Effector memory CD4-positive, alpha-beta T cell (primary cell): ENCODE data around the gene MMP14.
"Not testable (repeated sequence)": the region's sequence is repeated elsewhere in the genome, so short reads cannot be mapped to it uniquely, and the experiment has no call there.

Source experiments
- DNase-seq, 3 donors: peaks; one replicate each; pipeline ENCODE4 v3.0.0-alpha.2; 2020
- H3K27ac ChIP-seq: 2 replicates; pipeline ENCODE4 v1.7.0; 2013; ENCODE audit warnings: mild to moderate bottlenecking, low read length, moderate library complexity; ENCODE audit not compliant: insufficient read depth, poor library complexity, severe bottlenecking
- H3K27me3 ChIP-seq: replicated peaks from 2 replicates; pipeline ENCODE4 v1.7.0; 2013; ENCODE audit warnings: mild to moderate bottlenecking, low read length; ENCODE audit not compliant: insufficient read depth, control insufficient read depth, poor library complexity, severe bottlenecking
- H3K36me3 ChIP-seq: 2 replicates; pipeline ENCODE4 v1.7.0; 2013; ENCODE audit warnings: mild to moderate bottlenecking, low read length, moderate library complexity; ENCODE audit not compliant: control insufficient read depth, insufficient read depth
- H3K4me1 ChIP-seq: 2 replicates; pipeline ENCODE4 v1.7.0; 2013; ENCODE audit warnings: low read length, mild to moderate bottlenecking; ENCODE audit not compliant: control insufficient read depth, insufficient read depth, poor library complexity, severe bottlenecking
- H3K4me3 ChIP-seq: 2 replicates; pipeline ENCODE4 v1.7.0; 2013; ENCODE audit warnings: low read length, low read depth, mild to moderate bottlenecking; ENCODE audit not compliant: insufficient read depth, poor library complexity, severe bottlenecking
- H3K9me3 ChIP-seq: 2 replicates; pipeline ENCODE4 v1.7.0; 2013; ENCODE audit warnings: mild to moderate bottlenecking, low read length, moderate library complexity; ENCODE audit not compliant: control insufficient read depth
- total RNA-seq, 3 donors: gene quantifications; one replicate each; lab custom pipeline; 2026; lab: John Stamatoyannopoulos, UW

The MMP14 gene
- total RNA-seq, result 0.35 to 2.3 (median 1.0) reads per million in 3 donors

DNA sequence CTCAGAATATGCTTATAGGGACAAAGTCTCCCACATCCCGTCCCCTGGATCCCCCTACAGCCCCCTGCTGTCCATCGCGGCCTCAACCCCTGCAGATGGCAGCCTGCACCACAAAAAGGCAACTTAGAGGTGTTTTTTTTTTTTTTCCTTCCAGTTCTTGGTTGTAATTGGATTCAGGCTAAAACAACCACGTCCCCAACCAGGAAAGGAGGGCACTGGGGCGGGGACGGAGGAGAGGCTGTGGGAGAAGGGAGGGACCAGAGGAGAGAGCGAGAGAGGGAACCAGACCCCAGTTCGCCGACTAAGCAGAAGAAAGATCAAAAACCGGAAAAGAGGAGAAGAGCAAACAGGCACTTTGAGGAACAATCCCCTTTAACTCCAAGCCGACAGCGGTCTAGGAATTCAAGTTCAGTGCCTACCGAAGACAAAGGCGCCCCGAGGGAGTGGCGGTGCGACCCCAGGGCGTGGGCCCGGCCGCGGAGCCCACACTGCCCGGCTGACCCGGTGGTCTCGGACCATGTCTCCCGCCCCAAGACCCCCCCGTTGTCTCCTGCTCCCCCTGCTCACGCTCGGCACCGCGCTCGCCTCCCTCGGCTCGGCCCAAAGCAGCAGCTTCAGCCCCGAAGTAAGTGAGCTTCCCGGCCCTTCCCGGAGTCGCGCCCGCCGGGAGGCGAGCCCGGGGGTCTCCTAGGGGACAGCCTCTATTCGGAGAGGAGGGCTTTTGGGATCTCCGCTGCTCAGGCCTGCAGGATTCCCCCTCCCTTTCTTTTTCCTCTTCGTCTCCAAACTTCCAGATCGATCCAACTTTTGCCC is at the start of gene MMP14:
Gene MMP14, plus strand, starts transcription at position 285 of the 813 bp plus-strand sequence. Its CDS starts 233 bp downstream, at position 518.
- no peaks in the 10 kb centered on the region for H3K9me3 ChIP-seq
- peaks cover 19% of the 10 kb centered on the region for H3K27me3 ChIP-seq
- H3K27ac ChIP-seq, result no peak within 1 kb of the TSS
- H3K4me3 ChIP-seq, result peak within 1 kb of the TSS; percentile 42
- no peak for DNase-seq
- H3K36me3 ChIP-seq, result peaks cover 16% of the 10 kb centered on the region
- peaks cover 6% of the 10 kb centered on the region for H3K4me1 ChIP-seq

DNA sequence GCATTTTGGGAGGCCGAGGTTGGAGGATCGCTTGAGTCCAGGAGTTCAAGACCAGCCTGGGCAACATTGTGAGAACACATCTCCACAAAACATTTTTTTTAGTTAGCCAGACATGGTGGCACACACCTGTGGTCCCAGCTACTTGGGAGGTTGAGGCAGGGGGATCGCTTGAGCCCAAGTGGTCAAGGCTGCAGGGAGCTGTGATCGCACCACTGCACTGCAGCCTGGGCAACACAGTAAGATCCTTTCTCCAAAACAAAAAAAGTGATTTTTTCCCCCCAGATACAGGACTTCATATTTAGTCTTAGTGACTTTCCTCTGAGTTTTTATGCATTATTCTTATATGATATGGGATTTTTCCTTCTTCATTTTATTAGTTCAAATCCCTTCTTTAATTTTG is 49.7 kb upstream of the MMP14 start:
- no peak for DNase-seq
- H3K4me1 ChIP-seq, result no peaks in the 10 kb centered on the region
- no peak overlapping the region for H3K4me3 ChIP-seq
- H3K9me3 ChIP-seq, result no peaks in the 10 kb centered on the region
- no peak overlapping the region for H3K27ac ChIP-seq
- H3K27me3 ChIP-seq, result no peaks in the 10 kb centered on the region
- H3K36me3 ChIP-seq, result no peaks in the 10 kb centered on the region

- Histone ChIP-seq H3K36me3 (no peaks in the 10 kb centered on the region), H3K4me1 (no peaks in the 10 kb centered on the region), H3K27me3 (no peaks in the 10 kb centered on the region), H3K4me3 (no peak overlapping the region), H3K27ac (no peak overlapping the region), H3K9me3 (no peaks in the 10 kb centered on the region)
- no peak for DNase-seq
These were observed 45.1 kb upstream of the MMP14 start for GRCh38 chr14:22791301-22791700.

DNA sequence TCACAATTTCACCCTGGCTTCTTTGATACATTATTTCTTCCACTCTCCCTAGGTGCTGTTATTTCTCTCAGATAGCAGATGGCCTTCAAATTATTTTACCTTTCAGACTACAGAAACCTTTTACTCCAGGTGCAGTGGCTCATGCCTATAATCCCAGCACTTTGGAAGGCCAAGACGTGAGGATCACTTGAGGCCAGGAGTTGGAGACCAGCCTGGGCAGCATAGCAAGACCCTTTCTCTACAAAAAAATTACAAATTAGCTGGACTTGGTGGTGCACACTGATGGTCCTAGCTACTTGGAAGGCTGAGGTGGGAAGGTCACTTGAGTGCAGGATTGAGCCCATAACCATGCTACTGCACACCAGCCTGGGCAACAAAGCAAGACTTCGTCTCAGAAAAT is 44.2 kb upstream of the MMP14 start:
- no peak overlapping the region for H3K4me3 ChIP-seq
- no peak overlapping the region for H3K27ac ChIP-seq
- no peaks in the 10 kb centered on the region for H3K9me3 ChIP-seq
- no peaks in the 10 kb centered on the region for H3K4me1 ChIP-seq
- no peaks in the 10 kb centered on the region for H3K27me3 ChIP-seq
- DNase-seq, result no peak
- no peaks in the 10 kb centered on the region for H3K36me3 ChIP-seq

DNA sequence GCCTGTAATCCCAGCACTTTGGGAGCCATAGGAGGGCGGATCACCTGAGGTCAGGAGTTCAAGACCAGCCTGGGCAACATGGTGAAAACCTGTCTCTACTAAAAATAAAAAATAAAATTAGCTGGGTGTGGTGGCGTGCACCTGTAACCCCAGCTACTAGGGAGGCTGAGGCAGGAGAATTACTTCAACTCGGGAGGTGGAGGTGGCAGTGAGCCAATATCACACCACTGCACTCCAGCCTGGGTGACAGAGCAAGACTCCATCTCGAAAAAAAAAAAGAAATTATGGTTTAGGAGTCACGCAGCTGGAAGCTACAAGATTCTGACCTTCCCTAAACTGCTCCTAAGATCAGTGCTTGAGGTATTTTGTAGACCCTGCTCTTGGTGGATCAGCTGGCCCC is 42.8 kb upstream of the MMP14 start:
- H3K4me1 ChIP-seq, H3K36me3 ChIP-seq, H3K4me3 ChIP-seq, DNase-seq, H3K27me3 ChIP-seq, H3K9me3 ChIP-seq, H3K27ac ChIP-seq: not testable (repeated sequence)

- no peaks in the 10 kb centered on the region for H3K9me3 ChIP-seq
- H3K36me3 ChIP-seq, result no peaks in the 10 kb centered on the region
- no peaks in the 10 kb centered on the region for H3K27me3 ChIP-seq
- H3K4me3 ChIP-seq, result no peak overlapping the region
- DNase-seq, result no peak
- H3K27ac ChIP-seq, result no peak overlapping the region
- no peaks in the 10 kb centered on the region for H3K4me1 ChIP-seq
These were observed 42.4 kb upstream of the MMP14 start for GRCh38 chr14:22793976-22794375.

DNA sequence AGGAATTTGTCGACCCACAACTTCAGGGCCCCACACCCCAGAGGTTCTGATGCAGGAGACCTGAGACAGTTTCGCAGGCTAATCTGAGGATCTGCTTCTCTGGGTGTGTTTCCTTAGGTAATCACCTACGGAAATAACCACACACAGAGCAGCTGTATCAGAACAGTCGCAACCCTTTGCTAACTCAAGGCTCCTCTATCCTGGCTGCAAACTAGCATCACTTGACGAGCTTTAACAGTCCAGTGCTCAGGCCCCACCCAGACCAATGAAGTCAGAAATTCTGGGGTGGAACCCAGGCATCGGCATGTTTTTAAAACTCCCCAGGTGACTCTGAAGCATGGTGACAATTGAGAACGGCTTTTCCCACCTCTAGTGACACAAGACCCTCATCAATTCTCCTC is 41.8 kb upstream of the MMP14 start:
- no peak overlapping the region for H3K4me3 ChIP-seq
- H3K9me3 ChIP-seq, result no peaks in the 10 kb centered on the region
- H3K4me1 ChIP-seq, result no peaks in the 10 kb centered on the region
- H3K27ac ChIP-seq, result no peak overlapping the region
- no peaks in the 10 kb centered on the region for H3K36me3 ChIP-seq
- no peaks in the 10 kb centered on the region for H3K27me3 ChIP-seq
- no peak for DNase-seq

GRCh38 chr14:22796087-22796707 is 40.2 kb upstream of the MMP14 start:
- Histone ChIP-seq H3K27ac (no peak overlapping the region), H3K36me3 (no peaks in the 10 kb centered on the region), H3K27me3 (no peaks in the 10 kb centered on the region), H3K4me3 (no peak overlapping the region), H3K9me3 (no peaks in the 10 kb centered on the region), H3K4me1 (no peaks in the 10 kb centered on the region)
- no peak for DNase-seq

DNA sequence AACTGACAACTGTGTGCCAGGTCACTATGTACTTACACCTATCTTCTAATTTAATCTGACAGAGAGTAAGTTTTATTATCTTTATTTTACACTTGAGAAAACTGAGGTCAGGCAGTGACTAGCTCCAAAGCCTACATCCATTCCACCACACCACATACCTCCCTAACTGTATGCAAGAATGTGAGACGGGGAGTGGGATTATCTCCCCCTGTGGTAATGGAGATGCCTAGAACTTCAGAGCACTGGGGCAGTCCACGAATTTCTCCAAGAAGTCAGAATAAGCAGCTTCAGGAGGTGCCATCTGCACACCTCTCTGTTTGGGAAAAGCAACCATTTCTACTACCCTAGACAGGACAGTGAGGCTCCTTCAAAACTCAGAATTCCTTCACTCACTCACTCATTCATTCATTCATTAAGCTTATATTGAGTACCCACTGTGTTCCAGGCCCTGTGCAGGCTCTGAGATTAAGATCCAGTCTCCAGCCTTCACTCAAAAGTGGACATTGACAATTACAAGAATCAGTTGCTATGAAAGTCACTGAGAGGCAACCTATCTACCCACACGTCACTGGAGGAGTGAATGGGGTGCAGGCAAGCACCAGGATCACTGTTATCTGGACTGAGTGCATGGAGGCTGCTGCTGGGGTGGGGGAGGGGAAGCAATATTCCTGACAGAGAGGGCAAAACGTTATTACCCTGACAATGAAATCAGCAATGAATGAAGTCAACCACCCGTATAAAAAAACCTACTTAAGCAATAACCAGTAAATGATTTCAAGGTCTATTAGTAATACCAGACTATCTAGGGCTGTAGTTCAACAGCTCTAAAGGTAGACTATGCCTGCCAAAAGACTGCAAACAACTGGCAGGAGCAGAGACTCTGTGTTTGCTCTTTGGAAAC is 39.1 kb upstream of the MMP14 start:
- no peak for DNase-seq
- H3K36me3 ChIP-seq, result no peaks in the 10 kb centered on the region
- no peak overlapping the region for H3K4me3 ChIP-seq
- no peaks in the 10 kb centered on the region for H3K27me3 ChIP-seq
- no peak overlapping the region for H3K27ac ChIP-seq
- H3K4me1 ChIP-seq, result no peaks in the 10 kb centered on the region
- H3K9me3 ChIP-seq, result no peaks in the 10 kb centered on the region
